CD4-positive, alpha-beta T cell treated with Interleukin-21 for 1 hour (primary cell): ENCODE data around the gene AKAP6.

Source experiments
- DNase-seq: peaks from one replicate; pipeline ENCODE4 v3.0.0-alpha.2; 2020

Gene AKAP6

DNA sequence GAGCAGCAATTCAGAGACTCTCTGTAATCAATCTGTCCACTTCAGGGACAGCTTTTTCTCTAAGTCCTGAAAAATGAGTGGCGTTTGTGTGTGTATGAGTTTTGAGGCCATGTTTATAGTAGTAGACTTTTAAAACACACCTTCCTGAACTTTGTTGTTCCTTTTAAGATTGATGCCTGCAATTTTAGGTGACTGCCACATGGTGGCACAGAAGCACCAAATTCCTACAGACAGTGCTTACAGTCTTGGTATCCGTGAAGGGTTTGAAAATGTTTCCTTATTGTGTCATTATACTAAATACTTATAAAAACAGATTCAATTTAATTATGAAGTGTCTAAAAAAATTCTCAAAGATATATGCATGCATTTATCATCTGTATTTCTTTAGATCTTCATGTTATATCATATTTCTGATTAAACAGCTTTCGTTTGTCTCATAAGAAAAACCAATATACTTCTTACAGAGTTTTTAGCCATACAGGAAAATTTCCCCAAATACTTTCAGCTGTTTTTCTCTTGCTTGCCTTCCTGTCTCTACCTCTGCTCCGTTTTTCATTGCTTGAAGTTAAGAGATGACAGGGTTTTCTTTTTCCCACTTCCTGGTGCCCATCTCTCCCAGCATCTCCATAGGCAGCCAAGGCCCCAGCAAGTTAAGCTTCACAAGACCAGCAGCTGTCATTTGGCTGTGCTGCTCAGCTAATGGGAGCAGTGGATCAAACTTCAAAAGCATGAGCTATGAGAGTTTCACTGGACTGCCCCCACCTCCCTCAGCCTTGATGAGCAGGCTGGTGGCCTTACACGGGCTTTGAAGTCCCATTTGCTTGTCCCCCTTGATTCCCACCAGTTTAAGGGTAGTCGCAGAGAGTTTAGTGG is 259.6 kb downstream of the AKAP6 start:
- DNase-seq, result no peak

DNA sequence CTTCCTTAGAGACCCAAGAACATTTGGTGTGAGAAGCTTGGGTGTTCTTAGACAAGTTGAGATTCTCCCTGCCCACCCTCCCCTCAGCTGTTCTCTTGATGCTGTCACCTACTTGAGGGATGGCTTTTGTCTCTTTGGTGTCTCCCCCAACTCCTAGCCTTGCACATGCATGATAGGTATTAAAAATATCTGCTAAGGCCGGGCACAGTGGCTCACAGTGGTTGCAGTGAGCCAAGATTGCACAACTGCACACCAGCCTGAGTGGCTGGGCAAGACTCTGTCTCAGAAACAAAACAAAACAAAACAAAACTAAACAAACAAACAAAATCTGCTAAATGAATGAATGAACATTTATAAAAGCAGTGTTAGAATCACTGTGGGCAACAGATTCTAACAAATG is 261.1 kb downstream of the AKAP6 start:
- DNase-seq, result no peak

DNA sequence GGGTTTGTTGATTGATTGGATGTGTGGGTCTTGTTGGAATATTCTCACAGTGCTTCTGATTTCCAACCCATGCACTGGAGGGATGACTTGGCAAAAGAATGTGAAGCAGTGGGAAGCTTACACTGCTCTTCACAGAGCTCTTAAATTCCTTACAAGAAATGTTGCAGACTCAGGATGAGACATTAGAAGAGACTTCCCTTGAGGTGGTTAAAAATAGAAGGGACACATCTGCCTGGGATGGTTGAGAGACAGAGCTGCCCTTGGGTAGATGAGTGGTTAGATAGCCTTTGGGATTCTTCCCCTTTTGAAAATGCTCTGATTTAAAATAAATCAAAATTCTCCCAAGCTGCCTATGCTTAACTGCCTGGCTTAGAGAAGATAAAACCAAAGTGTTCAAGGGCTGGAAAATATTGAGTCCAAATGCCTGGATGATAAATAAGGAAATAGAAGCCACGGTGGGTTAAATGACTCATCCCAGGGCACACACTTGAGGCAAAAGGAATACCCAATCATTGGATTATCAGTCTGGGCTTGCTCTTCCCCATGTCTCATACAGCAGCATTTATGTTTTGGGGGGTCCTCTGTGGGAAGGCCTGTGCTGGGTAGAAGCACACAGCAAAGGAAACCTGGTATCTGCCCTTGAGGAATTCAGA is 264.3 kb downstream of the AKAP6 start:
- DNase-seq, result no peak

DNA sequence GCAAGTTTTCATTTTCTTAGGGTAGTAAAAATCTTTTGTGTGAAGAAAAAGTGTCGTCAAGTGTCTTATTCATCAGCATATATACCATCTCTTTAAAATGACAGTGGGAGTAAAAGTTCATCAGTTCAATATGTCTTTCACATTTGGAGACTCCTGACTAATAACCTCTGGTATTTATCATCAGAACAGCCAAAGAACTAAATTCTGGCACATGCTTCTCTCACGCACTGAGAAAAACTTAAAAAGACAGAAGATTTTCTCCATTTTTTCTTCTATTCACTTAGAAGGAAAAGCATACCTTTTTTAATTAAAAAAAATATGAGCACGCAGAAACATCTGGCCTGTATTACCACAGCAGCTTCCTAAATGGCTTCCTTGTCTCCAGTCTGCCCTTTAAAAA is 265.7 kb downstream of the AKAP6 start:
- DNase-seq, result no peak

DNA sequence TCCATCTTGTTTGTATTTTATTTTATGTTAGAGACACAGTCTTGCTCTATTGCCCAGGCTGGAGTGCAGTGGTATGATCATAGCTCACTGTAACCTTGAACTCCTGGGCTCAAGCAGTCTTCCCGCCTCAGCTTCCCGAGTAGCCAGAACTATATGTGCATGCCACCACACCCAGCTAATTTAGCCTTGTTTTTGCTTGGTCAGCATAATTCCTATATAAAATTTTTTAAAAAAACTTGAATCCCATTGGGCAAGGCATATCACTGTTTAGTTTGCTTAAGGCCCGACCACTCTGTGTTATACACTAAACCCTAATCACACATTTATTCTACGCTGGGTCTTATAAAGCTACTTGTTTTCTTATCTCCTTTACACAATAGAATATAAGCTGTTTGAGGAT is 266.4 kb downstream of the AKAP6 start:
- no peak for DNase-seq

DNA sequence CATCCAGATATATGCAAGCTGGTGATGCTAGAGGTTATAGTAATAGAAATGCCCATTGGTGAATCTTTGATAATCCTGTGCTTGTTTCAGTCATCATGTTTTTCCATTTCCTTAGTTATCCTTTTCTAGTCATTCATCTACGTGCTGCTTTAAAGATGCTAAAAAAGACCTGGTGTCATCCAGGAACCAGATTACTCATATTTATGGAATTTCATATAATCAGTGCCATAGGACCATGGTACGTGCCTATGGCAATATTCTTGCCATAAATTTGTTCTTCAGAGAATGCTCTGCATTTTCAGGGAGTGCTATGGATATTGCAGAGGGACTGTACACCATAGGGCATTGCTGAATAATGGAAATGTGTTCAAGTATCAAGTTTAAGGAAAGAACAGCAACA is 267.3 kb downstream of the AKAP6 start:
- DNase-seq, result no peak

DNA sequence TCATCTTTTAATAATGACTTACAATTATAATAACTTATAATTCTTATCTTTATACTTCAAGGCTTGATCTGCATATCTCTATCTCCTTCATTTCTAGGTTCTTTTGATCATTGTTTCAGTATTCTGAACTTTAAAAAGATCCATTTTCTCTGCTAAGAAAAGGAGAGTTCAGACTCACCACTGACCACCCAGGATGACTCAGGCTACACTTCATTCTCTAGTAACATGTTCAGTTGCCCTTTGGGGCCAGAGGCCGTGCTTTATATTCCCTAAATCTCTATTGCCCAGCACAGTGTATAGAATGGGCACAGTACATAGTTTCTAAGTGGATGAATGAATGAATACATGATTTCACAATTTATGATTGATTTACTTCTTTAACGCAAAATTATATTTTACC is 268.7 kb downstream of the AKAP6 start:
- DNase-seq, result no peak

DNA sequence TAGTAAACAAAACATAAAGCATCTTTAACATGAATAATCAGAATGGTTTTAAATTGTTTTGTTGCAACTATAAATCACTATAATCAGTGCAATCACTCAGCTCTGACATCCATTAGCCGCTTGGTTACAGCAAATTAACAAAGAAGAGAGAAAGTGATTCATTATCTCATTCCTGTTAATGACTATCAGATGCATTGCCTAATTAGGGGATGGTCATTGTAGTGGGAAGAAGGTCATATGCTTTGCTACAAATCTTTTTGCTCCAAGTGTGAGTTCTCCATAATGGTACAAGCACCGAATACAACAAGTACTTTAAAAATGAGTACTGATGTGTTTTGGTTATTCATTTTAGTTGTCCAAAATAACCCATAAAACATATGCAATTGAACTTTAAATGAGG is 272.0 kb downstream of the AKAP6 start:
- DNase-seq, result no peak

DNA sequence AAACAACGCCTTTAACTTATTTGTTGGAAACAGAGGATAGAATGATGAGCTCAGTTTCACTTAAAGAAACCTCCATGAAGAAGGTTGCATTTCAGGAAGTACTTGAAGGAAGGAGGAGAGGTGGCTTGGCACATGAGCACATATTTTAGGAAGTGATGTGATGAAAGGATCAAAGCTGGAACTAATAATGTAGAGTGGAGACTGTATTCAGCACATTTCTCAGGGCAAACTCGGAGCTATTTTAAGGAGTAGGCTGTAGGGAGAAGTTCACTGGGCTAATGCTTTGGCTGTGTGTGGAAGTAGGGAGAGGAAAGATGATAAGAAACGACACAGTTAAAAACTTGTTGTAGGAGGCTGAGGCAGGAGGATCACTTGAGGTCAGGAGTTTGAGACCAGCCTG is 272.8 kb downstream of the AKAP6 start:
- no peak for DNase-seq

DNA sequence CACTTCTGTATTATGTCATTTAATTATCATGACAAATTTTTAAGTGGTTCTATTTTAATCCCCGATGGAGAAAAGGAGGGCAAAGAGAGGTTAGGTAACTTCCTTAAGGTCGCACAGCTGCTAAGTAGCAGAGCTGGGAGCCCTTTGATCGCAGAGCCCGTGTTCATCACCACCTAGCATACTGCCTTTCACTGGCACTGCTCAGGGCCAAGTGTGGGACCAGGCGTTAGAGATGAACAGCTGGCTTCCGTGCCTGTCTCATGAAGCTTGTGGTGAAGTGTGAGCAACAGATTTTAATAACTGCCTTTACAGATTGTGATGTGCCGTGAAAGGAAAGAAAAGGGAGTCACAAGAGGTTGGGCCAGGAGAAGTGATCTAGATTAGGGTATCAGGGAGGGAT is 273.6 kb downstream of the AKAP6 start:
- no peak for DNase-seq

DNA sequence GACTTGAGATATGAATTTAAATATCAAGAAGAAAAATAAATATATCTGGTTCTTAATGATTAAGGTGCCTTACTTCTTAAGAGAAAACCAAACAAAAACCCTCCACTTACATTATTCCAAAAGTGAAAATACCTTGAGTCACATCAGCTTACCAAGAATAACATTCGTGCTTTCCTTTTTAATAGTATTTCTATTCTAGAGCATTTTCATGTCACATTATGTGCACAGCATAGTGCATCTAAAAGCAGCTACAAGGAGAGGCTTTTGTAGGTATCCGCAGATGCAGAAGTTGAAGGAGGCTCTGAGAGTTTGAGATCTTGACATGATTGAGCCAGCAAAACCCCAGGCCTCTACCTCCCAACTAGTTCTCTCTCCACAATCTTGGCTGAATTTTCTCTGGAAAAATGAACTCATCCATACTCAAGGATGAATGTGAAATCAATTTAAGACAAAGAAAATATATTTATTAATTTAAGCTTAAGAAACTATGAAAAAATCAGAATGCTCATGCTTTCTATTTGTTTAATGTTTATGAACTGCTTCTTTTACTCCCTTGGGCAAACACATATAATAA is 275.0 kb downstream of the AKAP6 start:
- DNase-seq, result no peak

DNA sequence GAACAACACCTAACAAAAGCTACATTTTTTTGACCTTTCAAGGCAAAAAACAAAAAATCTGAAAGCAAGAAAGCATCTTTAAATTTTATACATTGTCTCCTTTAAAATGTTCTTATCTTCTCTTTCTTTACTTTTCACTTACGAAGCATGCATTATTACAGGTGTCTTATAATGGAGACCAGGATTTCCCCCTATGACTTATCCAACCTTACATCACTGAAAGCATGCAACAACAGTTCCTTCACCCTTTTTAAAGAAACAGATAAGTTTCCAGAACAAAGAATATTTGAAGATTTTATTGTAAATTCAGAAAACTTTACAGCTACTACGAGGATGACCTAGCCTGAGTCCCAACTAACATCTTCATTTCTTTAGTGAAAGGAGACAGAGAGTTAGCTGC is 277.2 kb downstream of the AKAP6 start:
- DNase-seq, result no peak

DNA sequence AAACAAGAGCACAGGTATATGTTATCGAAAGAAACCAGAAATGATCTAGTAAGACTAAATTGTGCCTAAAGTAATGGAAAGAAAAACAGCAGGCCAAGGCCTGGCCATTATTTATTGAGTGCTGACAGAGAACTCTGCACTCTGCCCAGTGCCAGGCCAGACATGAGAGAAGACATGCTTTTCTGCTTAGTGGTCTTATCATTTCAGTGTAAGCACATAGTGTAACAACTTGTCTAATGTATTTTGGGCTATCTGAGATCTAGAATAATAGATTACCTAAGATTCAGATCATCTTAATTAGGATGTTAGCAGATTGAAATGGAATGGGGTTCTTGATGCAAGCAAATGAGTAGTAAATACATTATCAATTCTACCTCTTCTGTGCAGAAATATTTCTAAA is 278.3 kb downstream of the AKAP6 start:
- no peak for DNase-seq

DNA sequence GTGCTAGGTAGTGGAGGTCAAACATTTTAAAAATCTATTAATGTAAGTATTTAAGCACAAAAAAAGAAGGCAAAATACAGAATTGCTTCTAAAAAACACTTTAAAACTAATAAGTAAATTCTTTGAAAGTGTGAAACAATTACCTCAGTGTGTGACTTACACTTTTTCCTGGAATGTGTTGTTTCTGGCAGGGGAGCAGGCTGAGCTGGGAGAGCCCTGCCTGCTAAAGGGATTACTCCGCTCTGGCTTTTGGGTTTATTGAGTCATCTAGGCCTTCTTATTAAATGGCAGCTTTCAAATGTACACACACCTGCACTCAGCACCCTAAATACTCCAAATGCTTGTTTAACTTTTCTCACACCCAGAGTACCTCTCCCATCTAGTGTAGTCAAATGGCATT is 279.8 kb downstream of the AKAP6 start:
- no peak for DNase-seq

DNA sequence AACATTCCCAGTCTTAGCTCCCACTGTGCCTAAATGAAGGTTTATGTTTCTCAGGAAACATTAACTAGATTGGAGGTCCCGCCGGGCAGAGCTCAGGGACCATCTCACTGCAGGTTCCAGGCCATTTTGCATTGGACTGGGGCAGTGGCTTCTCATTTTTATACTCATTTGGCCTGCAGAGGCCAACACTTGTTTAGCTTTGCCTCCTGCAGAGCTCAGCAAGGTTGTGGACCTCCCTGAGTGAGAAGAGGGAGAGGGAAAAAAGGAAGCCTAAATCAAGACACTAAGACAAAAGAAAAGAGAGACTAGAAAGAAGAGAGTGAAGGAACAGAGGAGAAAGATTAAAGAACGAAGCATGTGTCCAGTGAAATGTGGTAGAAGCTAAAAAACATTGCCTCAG is 280.3 kb downstream of the AKAP6 start:
- DNase-seq, result no peak

DNA sequence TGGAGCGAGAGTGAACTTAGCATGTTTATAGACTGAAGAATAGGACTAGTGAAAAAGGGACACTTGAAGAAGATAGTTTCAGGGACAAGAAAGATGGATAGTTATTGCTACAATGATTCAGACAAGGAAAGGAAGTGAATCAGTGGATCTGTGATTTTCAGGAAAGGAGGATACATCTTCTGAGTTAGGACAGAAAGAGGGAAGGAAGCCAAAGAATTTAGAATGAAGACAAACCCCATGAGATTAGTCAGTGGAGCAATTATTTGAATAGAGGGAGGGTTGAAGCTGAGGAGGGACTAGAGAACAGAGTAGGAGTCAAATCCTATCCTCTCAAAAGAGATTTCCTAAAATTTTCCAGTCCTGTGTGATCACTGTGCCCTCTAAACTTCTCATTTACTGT is 282.7 kb downstream of the AKAP6 start:
- no peak for DNase-seq

DNA sequence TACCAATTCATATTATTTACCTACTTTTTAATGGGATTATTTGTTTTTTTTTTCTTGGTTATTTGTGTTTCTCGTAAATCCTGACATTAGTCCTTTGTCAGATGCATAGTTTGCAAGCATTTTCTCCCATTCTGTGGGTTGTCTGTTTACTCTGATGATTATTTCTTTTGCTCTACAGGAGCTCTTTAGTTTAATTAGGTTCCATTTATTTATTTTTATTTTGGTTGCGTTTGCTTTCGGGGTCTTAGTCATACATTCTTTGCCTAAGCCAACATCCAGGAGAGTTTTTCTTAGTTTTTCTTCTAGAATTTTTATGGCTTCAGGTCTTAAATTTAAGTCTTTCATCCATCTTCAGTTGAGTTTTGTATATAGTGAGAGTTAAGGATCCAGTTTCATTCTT is 289.9 kb downstream of the AKAP6 start:
- no peak for DNase-seq

DNA sequence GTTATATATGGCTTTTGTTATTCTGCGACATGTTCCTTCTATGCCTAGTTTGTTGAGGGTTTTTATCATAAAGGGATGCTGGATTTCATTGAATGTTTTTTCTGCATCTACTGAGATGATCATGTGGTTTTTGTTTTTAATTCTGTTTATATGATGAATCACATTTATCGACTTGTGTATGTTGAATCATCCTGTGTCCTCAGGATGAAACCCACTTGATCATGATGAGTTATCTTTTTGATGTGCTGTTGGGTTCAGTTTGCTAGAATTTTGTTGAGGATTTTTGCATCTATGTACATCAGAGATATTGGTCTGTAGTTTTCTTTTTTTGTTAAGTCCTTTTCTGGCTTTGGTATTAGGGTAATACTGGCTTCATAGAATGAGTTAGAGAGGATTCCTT is 291.2 kb downstream of the AKAP6 start:
- no peak for DNase-seq

DNA sequence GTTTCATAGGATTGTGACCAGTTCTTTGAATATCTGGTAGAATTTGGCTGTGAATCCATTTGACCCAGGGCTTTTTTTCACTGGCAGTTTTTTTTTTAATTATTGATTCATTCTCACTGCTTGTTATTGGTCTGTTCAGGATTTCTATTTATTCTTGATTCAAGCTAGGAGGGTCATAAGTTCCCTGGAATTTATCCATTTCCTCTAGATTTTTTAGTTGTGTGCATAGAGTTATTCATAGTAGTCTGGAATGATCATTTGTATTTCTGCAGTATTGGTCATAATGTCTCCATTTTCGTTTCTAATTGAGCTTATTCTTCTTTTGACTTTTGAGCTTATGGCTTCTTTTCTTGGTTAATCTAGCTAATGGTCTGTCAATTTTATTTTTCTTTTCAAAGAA is 291.6 kb downstream of the AKAP6 start:
- no peak for DNase-seq

DNA sequence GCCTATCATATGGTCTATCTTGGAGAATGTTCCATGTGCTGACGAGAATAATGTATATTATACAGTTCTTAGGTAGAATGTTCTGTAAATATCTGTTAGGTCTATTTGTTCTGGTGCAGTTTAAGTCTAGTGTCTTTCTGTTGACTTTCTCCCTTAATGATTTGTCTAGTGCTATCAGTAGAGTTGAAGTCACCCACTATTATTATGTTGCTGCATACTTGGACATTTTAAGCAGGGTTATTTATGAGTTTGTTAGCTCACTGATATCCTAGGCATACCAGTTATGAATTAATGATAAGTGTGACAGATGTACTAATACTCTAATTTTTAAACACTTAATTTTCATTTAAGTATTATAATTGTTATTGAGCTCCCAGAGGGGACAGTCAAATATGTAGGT is 292.5 kb downstream of the AKAP6 start:
- DNase-seq, result no peak

DNA sequence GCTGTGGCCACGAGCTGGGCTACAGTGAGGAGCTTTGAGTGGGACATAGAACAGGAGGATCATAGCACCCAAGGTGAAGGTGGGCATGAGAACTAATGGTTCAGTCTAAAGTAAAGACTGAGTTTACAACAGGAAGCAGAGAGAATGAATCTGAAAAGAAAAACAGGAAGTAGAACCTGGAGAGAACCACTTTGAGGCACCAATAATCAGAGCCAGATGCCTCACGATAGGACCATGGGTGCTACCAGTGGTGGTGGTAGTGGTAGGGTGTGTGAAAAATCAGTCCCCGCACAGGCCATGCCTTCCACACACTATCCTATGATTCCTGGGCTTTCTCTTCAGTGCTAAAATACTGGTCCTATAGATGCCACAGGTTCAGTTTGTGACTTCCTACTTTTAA is 293.6 kb downstream of the AKAP6 start:
- DNase-seq, result no peak

DNA sequence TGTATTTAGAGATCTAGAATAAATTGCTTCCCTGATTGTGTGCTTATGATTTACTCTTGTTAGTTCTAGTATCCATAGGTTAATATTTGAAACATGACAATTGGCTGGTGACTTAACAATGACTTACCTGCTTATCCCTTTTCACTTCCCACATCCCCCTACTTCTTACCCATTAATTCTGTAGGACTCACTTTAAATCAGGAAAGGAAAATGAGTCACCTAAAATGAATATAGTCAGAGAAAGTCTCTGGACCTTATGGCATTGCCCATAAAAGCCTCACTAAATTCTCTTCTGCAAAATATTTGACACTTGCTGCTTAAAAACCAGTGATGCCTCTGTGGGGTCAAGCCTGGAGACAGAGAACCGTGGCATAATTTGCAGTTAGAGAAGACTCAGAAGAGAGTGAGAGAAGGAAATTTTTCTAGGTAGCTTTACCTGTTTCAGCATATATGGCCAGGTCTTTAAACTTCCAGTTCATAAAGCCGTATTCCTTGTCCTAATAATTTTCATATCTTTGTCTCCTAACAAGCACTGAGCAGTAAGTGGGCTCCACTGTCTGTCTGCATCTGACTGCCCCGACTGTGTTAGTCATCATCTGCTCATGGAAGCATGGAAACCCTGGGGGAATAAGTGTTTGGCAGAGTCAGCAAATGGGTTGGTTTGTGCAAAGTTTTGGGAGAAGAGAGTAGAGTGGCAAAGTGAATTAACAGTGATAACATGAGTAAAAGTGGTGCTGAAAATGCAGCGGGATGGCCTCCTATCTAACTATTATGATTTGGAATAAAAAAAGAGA is 294.4 kb downstream of the AKAP6 start:
- no peak for DNase-seq

DNA sequence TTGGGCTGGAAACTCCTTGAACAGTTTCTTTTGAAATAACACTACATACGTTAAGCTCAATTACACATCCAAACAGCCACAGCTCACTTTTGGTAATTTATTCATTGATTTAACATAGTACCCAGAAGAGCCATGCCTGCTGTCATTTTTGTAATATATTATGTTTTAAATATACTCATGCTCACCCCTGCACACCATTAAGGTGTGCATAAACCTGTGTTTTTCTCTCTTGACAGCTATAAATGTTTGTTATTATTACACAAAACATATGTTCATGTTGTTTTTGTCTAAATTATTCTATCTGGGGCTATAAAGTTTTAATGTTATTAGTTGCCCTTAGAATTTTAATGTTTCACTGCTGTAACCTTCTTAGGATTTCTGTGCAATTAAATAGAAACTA is 296.1 kb downstream of the AKAP6 start:
- no peak for DNase-seq
